Suppressor macrophage treated with lipopolysaccharide for 1 hour (primary cell): ENCODE measurements around the gene LRRFIP2.
A peak's percentile ranks its signal among the peaks of the same experiment; 100 is the strongest.
"Not testable (repeated sequence)": the region's sequence is repeated elsewhere in the genome, so short reads cannot be mapped to it uniquely, and the experiment has no call there.

ENCODE experiments used
- DNase-seq, 3 donors: peaks; one replicate each; pipeline ENCODE4 v3.0.0-alpha.2; 2020 to 2022

Gene LRRFIP2

DNA sequence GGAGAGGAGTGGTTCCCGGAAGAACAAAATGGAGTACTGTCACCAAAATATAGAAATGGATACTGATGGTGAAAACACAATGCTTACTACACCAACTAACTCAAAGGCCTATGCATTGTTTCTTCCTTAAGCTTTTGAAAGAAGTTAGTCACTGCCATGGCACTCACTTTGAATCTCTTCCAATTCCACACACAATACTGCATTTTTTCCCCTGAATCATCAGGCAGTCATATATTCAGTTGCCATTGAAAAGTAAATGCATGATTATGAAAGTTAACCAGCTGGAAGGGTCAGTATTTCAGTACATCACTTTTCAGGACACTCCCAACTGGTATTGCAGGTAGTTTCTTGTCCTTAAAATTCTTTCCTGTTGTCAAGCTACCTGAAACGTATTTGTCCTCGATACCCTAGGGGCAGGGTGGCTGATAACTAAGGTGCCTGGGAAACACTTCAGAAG, 9.0 kb upstream of the LRRFIP2 start:
- DNase-seq = no peak

DNA sequence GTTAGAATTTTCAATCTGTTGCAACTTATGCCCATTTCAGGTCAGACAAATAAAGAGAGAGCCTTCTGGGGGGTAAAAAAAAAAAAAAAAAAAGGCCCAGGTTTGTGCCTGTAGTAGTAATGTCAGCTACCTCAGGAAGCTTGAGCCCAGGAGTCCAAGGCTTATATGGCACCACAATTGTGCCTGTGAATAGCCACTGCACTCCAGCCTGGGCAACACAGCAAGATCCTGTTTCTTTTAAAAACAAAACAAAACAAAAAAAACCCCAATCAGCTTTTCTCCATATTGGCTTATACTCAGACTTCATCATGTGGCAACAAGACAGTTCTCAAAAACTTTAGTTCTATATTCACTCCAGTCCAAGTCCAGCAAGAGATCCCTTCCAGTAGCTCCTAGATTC, 8.4 kb upstream of the LRRFIP2 start:
- no peak for DNase-seq

DNA sequence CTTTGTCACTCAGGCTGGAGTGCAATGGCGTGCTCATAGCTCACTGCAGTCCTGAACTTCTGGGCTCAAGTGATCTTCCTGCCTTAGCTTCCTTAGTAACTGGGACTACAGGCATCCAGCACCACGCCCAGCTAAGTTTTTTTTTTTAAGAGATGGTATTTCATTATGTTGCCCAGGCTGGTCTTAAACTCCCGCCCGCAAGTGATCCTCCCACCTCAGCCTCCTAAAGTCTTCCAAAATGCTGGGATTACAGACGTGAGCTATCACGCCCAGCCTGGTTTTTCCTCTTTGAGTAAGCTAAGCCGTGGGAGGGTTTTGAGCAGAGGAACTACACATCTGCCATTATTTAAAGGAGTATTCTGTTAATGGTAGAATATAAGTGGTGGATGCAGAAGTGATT, 7.4 kb upstream of the LRRFIP2 start:
- DNase-seq = peak; percentile 79

DNA sequence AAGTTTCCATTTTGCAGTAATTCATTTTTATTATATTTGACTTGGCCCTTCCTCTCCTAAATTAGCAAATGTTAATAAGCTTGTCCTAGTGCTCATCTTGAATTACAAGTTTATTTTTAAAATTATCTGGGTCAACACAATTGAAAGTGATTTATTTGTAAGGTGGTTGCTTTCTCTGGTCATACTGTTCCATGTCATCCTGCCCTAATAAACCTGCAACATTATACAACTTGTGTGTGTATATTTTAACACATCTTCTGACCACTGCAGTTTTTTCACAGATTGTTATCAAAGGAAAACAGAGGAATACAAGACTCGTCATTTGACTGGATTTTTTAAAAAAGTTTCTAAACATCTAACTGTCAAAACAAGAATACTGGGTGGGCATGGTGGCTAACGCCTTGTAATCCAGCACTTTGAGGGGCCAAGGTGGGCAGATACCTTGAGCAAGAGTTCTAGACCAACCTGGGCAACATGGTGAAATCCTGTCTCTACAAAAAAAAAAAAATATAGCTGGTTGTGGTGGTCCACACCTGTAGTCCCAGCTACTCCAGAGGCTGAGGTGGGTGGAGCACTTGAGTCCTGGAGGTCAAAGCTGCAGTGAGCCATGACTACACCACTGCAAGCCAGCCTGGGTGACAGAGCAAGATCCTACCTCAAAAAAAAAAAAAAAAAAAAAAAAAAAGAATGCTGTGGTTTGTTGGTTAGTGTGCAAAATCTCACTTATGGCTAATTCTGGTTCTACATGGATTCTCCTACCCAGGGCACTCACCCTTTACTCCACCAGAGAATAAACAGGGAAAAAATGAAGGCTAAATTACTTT, 5.0 kb upstream of the LRRFIP2 start:
- DNase-seq = no peak

DNA sequence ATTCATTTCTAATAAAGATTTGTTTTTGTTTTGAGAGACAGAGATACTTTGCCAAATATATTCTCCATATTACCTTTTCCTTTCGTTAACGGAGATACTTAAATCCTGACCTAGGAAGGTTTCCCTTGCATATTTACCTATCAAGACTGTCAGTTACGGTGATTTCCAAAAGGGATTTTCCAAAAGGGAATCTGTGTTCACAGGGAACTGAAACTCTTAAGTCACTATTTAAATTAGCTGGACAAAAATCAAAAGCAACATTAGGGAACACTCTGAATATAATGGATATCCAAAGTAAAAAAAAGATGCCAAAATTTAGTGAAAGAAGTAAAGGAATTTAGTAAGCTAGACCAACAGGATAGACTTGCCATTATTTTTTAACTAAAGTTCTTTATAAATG, 576 bp downstream of the LRRFIP2 start:
- DNase-seq = peak; percentile 56 to 82 (median 70)

DNA sequence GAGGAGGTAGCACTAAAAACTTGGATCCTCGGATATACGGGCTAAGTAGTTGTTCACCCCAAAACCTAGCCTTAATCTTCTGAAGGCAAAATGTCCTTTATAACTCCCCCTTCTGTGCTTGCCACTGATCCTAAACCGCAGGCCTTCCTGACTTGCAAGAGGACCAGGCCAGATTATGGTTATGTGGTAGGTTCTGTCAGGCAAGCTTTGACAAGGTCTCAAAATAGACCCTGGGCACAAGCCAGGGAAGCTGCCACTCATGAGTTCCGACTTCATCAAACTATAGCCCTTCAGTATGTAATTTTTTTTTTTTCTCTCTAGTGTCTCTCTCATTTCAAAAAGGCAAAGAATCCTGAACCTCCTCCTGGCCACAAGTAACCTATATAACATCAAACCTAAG, 3.2 kb downstream of the LRRFIP2 start:
- no peak for DNase-seq

DNA sequence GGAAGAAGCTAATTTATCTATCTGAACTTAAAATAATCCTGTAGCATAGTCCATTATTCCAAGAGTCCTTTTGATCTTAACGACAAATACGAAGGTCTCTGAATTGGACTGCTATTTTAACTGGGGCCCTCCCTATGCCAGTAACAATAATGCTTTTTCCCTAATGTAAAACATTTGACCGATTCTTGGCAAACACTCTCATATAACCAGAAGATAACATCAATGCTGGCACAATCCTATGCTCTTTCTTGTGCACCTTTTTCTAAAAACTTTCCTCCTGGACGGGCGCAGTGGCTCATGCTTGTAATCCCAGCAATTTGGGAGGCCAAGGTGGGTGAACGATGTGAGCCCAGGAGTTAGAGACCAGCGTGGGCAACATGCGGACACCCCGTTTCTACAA, 3.9 kb downstream of the LRRFIP2 start:
- no peak for DNase-seq

DNA sequence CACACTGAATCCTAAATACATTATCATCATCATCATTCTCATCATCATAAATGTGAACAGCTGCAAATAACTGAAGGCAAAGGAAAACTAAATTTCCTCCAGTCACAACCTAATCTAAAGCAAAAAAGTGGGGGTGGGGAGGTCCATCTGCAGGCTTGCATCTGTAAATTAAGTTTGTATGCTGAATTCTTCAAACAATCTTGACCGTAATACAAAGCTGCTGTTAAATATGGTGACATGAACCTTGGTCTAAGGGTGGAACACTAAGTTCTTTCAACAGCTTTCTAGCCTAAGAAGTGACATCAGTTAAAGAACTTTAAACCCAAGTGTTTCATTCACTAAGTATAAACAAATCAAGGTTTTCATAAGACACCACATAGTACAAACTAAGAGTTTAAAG, 4.3 kb downstream of the LRRFIP2 start:
- DNase-seq = no peak

DNA sequence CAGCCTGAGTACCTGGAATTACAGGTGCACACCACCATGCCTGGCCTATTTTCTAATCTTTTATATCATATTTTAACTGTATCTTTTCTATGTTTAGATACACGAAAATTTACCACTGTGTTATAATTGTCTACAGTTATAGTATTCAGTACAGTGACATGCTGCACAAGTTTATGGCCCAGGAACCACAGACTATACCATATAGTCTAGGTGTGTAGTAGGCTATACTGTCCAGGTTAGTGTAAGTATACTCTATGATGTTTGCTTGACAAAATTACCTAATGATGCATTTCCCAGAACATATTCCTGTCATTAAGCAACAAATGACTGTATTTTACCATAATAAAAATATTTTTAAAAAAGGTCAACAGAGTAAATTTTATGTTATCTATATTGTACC, 5.5 kb downstream of the LRRFIP2 start:
- no peak for DNase-seq

DNA sequence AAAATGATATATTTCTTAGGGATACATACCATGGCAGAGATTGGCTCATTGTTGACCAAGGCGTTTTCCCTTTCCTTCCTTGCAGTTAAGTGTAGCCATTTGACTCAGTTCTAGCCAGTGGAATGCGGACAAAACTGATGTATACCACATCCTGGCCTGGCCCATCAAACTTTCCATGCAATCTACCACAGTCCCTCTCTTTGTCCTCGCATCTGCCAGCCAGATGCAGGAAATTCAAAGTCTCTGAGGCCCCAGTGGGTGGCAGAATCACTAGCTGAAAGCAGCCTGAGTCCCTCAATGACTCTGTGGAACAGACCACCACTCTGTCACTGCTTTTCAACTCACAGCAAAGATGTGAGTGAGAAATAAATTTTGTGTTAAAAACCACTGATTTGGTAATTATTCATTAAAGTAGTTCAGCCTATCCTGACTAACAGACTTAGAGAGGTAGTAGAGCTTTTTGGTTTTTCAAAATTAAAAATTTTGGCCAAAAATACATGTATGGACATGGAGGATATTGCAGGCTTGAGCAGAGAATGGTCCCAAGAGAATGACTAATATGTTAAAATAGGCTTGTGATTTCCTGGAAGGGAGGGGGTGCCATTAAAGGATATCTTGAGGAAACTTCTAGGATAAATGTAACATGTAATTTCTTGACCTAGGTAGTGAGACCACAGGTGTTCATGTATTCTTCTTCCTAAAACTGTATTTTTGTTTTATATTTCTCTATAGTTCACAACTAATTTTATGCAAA, 10.9 kb downstream of the LRRFIP2 start:
- DNase-seq = peak in 2 of 3 donors; percentile 34 to 36

DNA sequence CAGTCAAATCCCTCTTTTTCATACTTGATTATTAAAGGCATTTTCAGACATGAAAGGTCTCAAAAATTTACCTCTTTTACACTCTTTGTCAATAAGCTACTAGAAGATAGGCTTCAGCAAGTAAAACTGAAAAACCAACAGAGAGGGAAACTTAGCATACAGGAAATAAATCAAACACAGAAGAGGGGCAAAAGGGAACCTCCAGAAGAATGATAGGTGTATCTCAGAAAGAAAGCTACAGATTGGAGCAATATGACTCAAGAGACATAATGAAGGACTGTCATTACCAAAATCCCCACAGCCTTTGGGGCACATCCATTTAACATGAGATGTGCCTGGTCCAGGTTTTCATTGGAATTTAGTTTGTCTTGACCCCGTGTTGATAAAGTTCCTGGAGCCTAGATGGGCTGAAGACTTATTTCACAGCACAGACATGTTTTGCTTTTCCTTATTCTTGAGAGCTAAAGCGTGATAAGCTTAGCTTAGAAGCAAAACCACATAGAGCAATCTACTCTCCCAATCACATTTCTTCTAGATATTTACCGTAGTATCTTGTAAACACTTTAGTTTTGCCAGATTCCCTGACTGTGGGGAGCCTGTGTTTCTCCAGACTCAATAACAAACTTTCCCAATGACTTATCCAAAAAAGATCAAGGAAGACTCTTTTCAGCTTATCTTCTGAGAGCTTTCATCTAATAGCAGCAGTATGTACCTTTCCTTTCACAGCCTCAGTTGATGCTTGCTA, 11.7 kb downstream of the LRRFIP2 start:
- no peak for DNase-seq

DNA sequence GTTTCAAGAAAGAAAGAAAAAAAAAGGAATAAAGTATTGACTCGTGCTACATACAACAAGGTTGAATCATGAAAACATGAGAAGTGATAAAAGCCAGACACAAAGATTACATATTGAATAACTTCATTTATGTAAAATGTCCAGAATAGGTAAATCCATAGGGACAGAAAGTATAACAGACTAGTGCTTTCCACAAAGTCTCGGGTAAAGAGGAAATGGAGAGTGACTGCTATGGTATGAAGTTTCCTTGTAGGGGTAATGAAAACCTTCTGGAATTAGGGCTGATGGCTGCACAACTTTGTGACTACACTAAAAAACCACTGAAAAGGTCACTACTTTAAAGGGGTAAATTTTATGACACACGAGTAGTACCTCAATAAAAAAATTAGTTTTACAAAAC, 13.0 kb downstream of the LRRFIP2 start:
- no peak for DNase-seq

DNA sequence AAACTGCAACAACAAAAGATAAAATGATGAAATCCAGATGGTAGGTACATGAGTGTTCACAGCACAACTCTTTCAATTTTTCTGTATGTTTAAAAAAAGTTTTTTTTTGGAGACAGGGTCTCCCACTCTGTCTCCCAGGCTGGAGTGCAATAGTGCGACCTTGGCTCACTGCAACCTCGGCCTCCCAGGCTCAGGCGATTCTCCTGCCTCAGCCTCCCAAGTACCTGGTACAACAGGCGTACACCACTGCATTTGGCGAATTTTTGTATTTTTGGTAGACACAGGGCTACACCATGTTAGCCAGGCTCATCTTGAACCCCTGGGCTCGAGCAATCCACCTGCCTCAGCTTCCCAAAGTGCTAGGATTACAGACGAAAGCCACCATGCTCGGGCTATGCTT, 18.6 kb downstream of the LRRFIP2 start:
- no peak for DNase-seq

DNA sequence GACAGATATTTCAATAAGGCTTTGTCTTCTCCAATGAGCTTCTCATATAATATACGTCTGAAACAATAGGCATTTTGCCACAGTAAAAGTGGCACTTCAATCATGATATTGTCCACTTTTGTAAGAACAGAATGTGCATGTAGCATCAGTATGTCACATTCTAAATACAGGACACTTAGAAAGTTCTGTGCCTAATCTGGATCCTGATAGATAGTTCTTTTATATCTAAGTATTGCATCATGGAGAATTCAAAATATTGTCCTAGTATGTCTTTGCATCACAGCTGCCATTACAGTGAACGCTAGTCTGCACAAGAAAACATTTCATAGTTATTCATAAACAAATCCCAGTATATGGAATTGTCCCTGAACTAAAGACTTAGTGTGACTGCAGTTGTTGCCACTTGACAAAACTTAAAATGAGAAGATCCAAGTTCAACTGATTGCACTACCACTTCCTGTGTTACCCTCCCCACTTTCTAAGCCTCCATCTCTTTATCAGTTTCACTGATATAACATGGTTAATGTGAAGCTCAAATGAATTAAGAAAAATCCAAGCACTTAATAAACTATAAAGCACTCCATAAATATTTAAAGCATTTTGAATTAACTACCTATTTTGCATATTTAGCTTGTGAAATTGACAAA, 19.6 kb downstream of the LRRFIP2 start:
- DNase-seq = no peak

DNA sequence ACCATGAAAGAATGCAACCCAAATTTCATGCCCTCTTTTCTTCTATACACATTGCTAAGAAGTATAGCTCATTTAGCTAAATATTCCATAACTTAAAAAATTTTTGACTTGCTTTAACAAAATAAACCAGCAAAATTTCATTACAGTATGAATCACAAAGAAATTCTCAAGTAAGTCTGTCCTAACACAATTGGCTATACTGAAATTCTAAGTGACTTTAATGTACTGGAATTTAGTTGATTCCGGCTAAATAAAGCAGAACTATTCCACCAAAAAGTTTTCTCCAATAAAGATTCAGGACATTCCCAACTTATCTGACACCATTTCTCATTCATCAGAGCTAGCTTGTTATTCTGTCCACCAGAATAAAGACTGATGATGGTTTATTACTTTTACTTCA, 23.8 kb downstream of the LRRFIP2 start:
- no peak for DNase-seq

DNA sequence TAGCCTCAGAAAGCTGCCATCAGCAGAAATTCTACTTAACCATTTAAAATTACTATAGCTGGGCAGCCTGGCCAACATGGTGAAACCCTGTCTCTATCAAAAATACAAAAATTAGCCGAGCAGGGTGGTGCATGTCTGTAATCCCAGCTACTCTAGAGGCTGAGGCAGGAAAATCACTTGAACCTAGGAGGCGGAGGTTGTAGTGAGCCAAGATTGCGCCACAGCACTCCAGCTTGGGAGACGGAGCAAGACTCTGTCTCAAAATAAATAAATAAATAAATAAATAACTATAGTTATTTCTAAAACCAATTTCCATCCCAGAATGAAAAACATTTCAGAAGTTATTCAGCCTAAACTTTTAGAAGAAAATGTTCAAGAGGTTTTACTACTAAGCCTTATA, 25.1 kb downstream of the LRRFIP2 start:
- no peak for DNase-seq

DNA sequence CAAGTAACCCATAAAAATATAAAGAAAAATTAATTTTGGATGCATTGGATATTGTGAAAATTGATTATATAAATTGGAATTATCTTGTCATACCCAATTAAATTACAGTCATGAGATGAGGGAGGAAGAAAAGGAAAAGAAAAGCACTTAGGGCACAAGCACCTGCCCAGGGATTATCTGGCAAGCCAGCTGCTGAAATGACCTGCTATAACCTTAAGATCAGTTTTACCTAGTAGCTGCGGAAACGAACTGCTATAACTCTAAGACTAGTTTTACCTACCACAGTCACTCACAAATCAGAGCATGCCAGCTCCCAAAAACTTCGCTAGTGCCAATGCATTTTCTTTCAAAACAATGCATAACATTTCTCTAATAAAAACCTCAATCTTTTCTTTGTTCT, 26.2 kb downstream of the LRRFIP2 start:
- DNase-seq = no peak

DNA sequence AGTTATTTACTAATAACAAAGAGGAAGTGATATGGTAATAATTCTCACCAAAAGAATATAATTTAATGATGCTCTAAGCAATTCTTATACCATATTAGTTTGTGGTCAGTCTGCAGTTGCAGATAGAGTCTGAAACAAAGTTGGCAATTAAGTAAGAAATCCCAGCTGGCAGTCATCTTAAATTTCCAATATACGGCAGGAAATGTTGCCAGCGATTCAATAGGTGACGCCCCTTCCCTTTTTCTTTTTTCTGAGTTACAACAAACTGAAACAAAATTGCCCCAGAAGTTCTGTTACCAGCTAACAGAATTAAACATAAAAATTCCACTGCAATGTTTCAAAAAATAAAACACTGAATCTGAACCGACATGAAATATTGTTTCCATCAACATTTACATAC, 26.7 kb downstream of the LRRFIP2 start:
- DNase-seq = peak; percentile 52 to 75 (median 71)

DNA sequence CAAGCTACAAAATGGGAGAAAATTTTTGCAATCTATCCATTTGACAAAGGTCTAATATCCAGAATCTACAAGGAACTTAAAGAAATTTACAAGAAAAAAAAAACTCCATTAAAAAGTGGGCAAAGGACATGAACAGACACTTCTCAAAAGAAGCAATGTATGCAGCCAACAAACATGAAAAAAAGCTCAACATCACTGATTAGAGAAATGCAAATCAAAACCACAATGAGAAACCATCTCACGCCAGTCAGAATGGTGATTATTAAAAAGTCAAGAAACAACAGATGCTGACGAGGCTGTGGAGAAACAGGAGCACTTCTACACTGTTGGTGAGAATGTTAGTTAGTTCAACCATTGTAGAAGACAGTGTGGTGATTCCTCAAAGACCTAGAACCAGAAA, 27.5 kb downstream of the LRRFIP2 start:
- DNase-seq = not testable (repeated sequence)

DNA sequence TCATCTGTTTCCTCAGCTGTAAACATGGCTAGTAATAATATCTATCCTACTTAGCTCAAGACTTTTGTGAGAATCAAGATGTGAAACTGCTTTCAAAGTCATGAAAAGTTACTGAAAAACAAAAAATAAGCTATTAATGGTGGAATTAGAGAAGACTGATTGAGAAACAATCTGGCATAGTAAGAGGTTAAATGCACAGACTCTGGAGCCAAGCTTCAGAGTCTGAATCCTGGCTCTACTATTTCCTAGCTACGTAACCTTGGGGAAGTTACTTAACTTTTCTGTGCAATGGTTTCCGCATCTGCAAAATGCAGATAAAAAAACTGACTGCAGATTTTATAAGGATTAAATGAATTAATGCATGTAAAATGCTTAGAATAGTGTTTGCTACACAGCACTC, 28.8 kb downstream of the LRRFIP2 start:
- peak; percentile 37 to 50 (median 45) for DNase-seq

DNA sequence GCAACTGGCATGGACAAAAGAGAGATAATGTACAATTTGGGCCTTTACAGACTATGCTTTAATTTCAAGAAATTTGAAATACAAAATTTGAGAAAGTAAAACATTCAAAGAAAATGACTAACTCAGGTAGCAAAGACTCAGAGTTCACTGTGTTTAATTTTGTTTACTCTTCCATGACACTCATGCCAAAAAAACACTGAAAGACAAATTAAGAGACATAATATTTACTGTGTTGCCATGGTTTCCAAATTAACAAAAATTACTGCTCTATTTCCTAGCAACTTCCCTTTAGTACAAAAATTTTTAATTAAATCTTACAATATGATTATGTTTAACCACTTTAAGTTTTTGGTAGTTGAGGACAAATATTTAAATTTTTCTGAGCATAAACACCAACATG, 29.6 kb downstream of the LRRFIP2 start:
- DNase-seq = no peak

DNA sequence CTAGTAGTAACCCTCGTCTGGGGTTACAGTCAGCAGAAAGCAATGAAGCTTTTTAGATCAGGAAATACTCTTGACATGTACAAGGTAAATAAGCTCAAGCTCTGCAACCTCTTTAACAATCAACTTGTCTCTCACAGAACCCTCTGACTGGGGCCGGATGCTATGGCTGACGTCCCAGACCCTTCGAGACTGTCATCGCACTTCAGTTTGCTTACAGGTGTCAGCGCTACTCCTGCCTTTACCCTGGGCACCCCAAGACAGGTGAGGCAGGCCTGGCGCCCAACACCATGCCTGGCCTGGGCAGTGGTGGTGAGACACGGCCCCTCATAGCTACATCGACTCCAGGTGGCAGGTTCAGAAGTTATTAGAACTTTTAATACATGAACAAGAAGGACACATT, 30.6 kb downstream of the LRRFIP2 start:
- no peak for DNase-seq

DNA sequence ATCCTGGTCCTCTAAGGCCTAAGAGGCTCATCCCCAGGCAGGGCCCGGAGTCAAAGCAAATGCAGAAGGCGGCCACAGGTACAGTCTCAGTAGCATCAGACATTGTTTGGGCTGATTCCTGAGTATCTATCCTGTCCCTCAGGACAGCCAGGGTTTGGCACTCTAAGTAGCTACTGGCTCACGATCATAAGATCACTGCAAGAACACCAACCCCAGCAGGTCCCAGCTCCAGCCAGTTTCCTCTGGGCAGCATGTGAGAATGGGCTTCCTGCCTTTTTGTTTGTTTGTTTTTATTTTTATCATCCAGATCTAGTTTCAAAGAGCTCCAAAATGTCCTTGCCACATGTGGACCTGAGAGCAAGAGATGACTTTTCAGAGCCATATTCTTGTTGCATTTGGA, 32.7 kb downstream of the LRRFIP2 start:
- no peak for DNase-seq
